H1 (cell line): ENCODE data around the gene MXD1. TPM values are rescaled to one million over a fixed set of nuclear protein-coding genes. Genes with fewer than 3 reads are reported as not detected.

Source experiments
- CTCF ChIA-PET: fragments of 300-600 bp; sonication (Branson Sonifier 250); formaldehyde crosslinking; loops from one replicate; lab custom pipeline; 2021; ENCODE audit not compliant: partially characterized antibody; lab: Charles Lee
- POLR2A ChIA-PET: fragments of 300-600 bp; sonication (Branson Sonifier 250); formaldehyde crosslinking; loops from one replicate; lab custom pipeline; 2021; ENCODE audit warnings: inconsistent platforms; ENCODE audit not compliant: partially characterized antibody; lab: Charles Lee
- DNase-seq, 2 experiments: peaks; one replicate each; pipeline versions ENCODE4 v3.0.0 to v3.0.0-alpha.2; 2010 to 2022; ENCODE audit warnings: low spot score in 2 of 2, low read depth in 1 of 2, mixed read lengths in 1 of 2
- FAIRE-seq: peaks from 2 replicates; lab custom pipeline; 2011; peaks lifted over from hg19 to GRCh38; lab: Jason Lieb, UNC
- H2AFZ ChIP-seq: 2 replicates; pipeline ENCODE4 v1.8.1; 2012; ENCODE audit warnings: low read length, inconsistent platforms
- H2AK5ac ChIP-seq: 2 replicates; pipeline ENCODE4 v1.6.1; 2013; ENCODE audit warnings: low read depth, low read length
- H2BK120ac ChIP-seq: replicated peaks from 2 replicates; pipeline ENCODE3; 2013; ENCODE audit warnings: low read depth, low read length, inconsistent platforms
- H2BK12ac ChIP-seq: 2 replicates; pipeline ENCODE4 v1.6.1; 2013; ENCODE audit warnings: low read depth, low read length
- H2BK15ac ChIP-seq: 2 replicates; pipeline ENCODE4 v1.6.1; 2013; ENCODE audit warnings: low read length
- H2BK20ac ChIP-seq: 2 replicates; pipeline ENCODE4 v1.6.1; 2013; ENCODE audit warnings: low read length
- H2BK5ac ChIP-seq: 2 replicates; pipeline ENCODE4 v1.6.1; 2013; ENCODE audit warnings: low read depth, low read length
- H3K14ac ChIP-seq: 2 replicates; pipeline ENCODE4 v1.6.1; 2013; ENCODE audit warnings: inconsistent platforms; ENCODE audit not compliant: insufficient read length
- H3K18ac ChIP-seq: 2 replicates; pipeline ENCODE4 v1.6.1; 2013; ENCODE audit warnings: low read length; ENCODE audit errors: extremely low read depth
- H3K23ac ChIP-seq: 2 replicates; pipeline ENCODE4 v1.6.1; 2013; ENCODE audit warnings: inconsistent platforms; ENCODE audit not compliant: insufficient read length
- H3K23me2 ChIP-seq: 2 replicates; pipeline ENCODE4 v1.6.1; 2013; ENCODE audit warnings: low read depth, low read length
- H3K27ac ChIP-seq: 2 replicates; pipeline ENCODE4 v1.6.1; 2011; ENCODE audit warnings: low read depth, low read length, inconsistent platforms
- H3K27me3 ChIP-seq, 4 experiments: replicated peaks in 1 of 4; 1 replicate in 1 of 4; 2 replicates in 3 of 4; pipeline versions ENCODE4 v1.6.1 to v1.8.1; 2011 to 2013; ENCODE audit warnings: low read length in 3 of 4, mild to moderate bottlenecking in 3 of 4, inconsistent platforms in 2 of 4, mixed read lengths in 2 of 4, moderate library complexity in 1 of 4; ENCODE audit not compliant: control insufficient read depth in 3 of 4, insufficient read depth in 3 of 4; ENCODE audit errors: extremely low read depth in 1 of 4
- H3K36me3 ChIP-seq, 4 experiments: 2 replicates each; pipeline versions ENCODE4 v1.6.1 to v1.8.1; 2011 to 2013; ENCODE audit warnings: mild to moderate bottlenecking in 4 of 4, low read length in 3 of 4, moderate library complexity in 2 of 4, control low read depth in 1 of 4, inconsistent platforms in 1 of 4; ENCODE audit not compliant: insufficient read depth in 4 of 4, control insufficient read depth in 2 of 4
- H3K4ac ChIP-seq: replicated peaks from 2 replicates; pipeline ENCODE3; 2013; ENCODE audit warnings: low read length, low read depth, mixed read lengths, inconsistent platforms; ENCODE audit not compliant: insufficient read length
- H3K4me1 ChIP-seq, 4 experiments: replicated peaks in 1 of 4; 1 replicate in 1 of 4; 2 replicates in 3 of 4; pipeline versions ENCODE4 v1.6.1 to v1.8.1; 2011 to 2013; ENCODE audit warnings: low read length in 3 of 4, inconsistent platforms in 2 of 4, mixed read lengths in 1 of 4; ENCODE audit not compliant: insufficient read depth in 4 of 4, control insufficient read depth in 3 of 4
- H3K4me2 ChIP-seq, 2 experiments: 2 replicates each; pipeline versions ENCODE4 v1.6.1 to v1.8.1; 2011 to 2013; ENCODE audit warnings: low read depth in 2 of 2, low read length in 2 of 2, control low read depth in 1 of 2, inconsistent platforms in 1 of 2, mild to moderate bottlenecking in 1 of 2; ENCODE audit not compliant: insufficient read depth in 1 of 2
- H3K4me3 ChIP-seq, 4 experiments: fragments of 200-600, 300-600 bp in 1 of 4; sonication (generic), shearing (Covaris generic), sonication (Bioruptor Twin) in 1 of 4; 2 replicates each; pipeline versions ENCODE4 v1.5.1 to v1.8.1; 2011 to 2016; ENCODE audit warnings: low read length in 4 of 4, low read depth in 3 of 4, control low read depth in 2 of 4, inconsistent platforms in 2 of 4, mild to moderate bottlenecking in 2 of 4, mixed read lengths in 1 of 4, moderate library complexity in 1 of 4; ENCODE audit not compliant: insufficient read depth in 2 of 4; ENCODE audit errors: extremely low read depth in 1 of 4
- H3K56ac ChIP-seq: replicated peaks from 2 replicates; pipeline ENCODE3; 2013; ENCODE audit warnings: low read depth, mild to moderate bottlenecking, mixed read lengths, low read length, inconsistent platforms; ENCODE audit not compliant: insufficient read length
- H3K79me1 ChIP-seq: 2 replicates; pipeline ENCODE4 v1.6.1; 2013; ENCODE audit warnings: low read depth, low read length, control low read depth
- H3K79me2 ChIP-seq, 2 experiments: 2 replicates each; pipeline versions ENCODE4 v1.6.1 to v1.8.1; 2012 to 2013; ENCODE audit warnings: low read length in 2 of 2, mild to moderate bottlenecking in 2 of 2, inconsistent platforms in 1 of 2; ENCODE audit not compliant: insufficient read depth in 2 of 2, control insufficient read depth in 1 of 2
- H3K9ac ChIP-seq, 4 experiments: replicated peaks in 1 of 4; 1 replicate in 1 of 4; 2 replicates in 3 of 4; pipeline versions ENCODE4 v1.6.1 to v1.8.1; 2011 to 2013; ENCODE audit warnings: low read depth in 3 of 4, low read length in 3 of 4, control low read depth in 2 of 4, mild to moderate bottlenecking in 2 of 4, moderate library complexity in 2 of 4, inconsistent platforms in 1 of 4; ENCODE audit errors: extremely low read depth in 1 of 4
- H3K9me3 ChIP-seq, 2 experiments: 2 replicates each; pipeline versions ENCODE4 v1.6.1 to v1.8.1; 2012 to 2013; ENCODE audit warnings: mild to moderate bottlenecking in 2 of 2, moderate library complexity in 2 of 2, control low read depth in 1 of 2, inconsistent platforms in 1 of 2, low read depth in 1 of 2, low read length in 1 of 2, mixed read lengths in 1 of 2; ENCODE audit not compliant: insufficient read depth in 2 of 2
- H4K20me1 ChIP-seq, 2 experiments: replicated peaks in 1 of 2; 2 replicates each; pipeline versions ENCODE3 to v1.8.1; 2011 to 2013; ENCODE audit warnings: inconsistent platforms in 2 of 2, low read length in 2 of 2, mild to moderate bottlenecking in 1 of 2; ENCODE audit not compliant: insufficient read depth in 2 of 2, control insufficient read depth in 1 of 2
- H4K5ac ChIP-seq: 2 replicates; pipeline ENCODE4 v1.6.1; 2013; ENCODE audit warnings: low read length, low read depth, mixed read lengths, inconsistent platforms; ENCODE audit not compliant: insufficient read length
- H4K8ac ChIP-seq: 2 replicates; pipeline ENCODE4 v1.8.0; 2013; ENCODE audit warnings: mild to moderate bottlenecking, moderate library complexity, low read length, inconsistent platforms; ENCODE audit not compliant: insufficient read depth; ENCODE audit errors: extremely low read depth
- H4K91ac ChIP-seq: replicated peaks from 2 replicates; pipeline ENCODE3; 2013; ENCODE audit warnings: low read length, mixed read lengths, inconsistent platforms; ENCODE audit not compliant: insufficient read length
- ATF2 ChIP-seq: IDR thresholded peaks from 2 replicates; pipeline ENCODE4 v1.6.1; 2012; ENCODE audit warnings: low read length, inconsistent platforms
- KDM1A ChIP-seq: fragments of 200-600, 300-600 bp; sonication (generic); IDR thresholded peaks from 2 replicates; pipeline ENCODE4 v1.7.1; 2016; ENCODE audit warnings: mild to moderate bottlenecking, low read length, borderline replicate concordance
- WGBS, 2 experiments: shearing (Covaris generic) in 1 of 2; methylation state at CpG; one replicate each; pipeline versions ENCODE4 v1.1.6 to v1.1.7; 2013 to 2015; ENCODE audit warnings: low lambda C conversion rate in 2 of 2, mixed read lengths in 2 of 2, inconsistent platforms in 1 of 2, low coverage in 1 of 2, missing lambda C conversion rate in 1 of 2; ENCODE audit not compliant: insufficient replicate concordance in 2 of 2, insufficient coverage in 1 of 2, insufficient read length in 1 of 2; ENCODE audit errors: extremely low coverage in 1 of 2, missing lambda C conversion rate in 1 of 2; 5-methylcytosine and 5-hydroxymethylcytosine counted together
- polyA plus RNA-seq, 7 experiments: library from polyadenylated mRNA; depleted of rRNA in 3 of 7; stranded (reverse) in 5 of 7; unstranded in 2 of 7; fragments of >200 nt in 5 of 7; fragments of 200-250 nt in 2 of 7; gene quantifications; 1 replicate in 5 of 7; 2 replicates in 1 of 7; 4 replicates in 1 of 7; pipeline versions ENCODE4 v1.2.1 to v1.2.3, GENCODE V29; 2011 to 2013; ENCODE audit warnings: missing spikeins in 2 of 7, mixed read lengths in 2 of 7
- total RNA-seq: library from RNA; stranded (reverse); fragmentation: NEBNext Ultra II Directional; extraction: Animal tissue kit (Norgen Biotek cat#: 25700); gene quantifications from 2 replicates; pipeline ENCODE4 v1.2.1, GENCODE V29; 2021

The MXD1 gene
- total and polyA plus RNA-seq, 2 of the 8 experiments (the other 6 are each of a cell fraction or from before 2014, with no cell fraction given): 1.6 to 2.6 TPM

GRCh38 chr2:69933839-69934613 lies 19.1 kb downstream of the MXD1 start:
- ChIA-PET CTCF (interaction anchor here (0.8 to 2.8 kb wide), 7 partner anchors 10 to 137 kb away, joined by 3 to 11 read pairs (median 6); no protein-coding TSS in a partner anchor), POLR2A (interaction anchor here (1.1 to 2.3 kb wide), 2 partner anchors 20 to 132 kb away, joined by 4 to 6 read pairs; partner anchors contain the start of gene MXD1)
- Histone ChIP-seq H3K4me1 (peaks cover 0 to 6% (median 3%) of the 10 kb centered on the region in 4 experiments; a peak in 3 of 7 replicates), H3K23me2 (no peaks in the 10 kb centered on the region), H4K91ac (no peak overlapping the region), H3K27ac (no peak overlapping the region), H3K23ac (no peak overlapping the region), H2AK5ac (no peak overlapping the region), H3K4ac (no peak overlapping the region), H3K9ac (no peak overlapping the region), H3K14ac (no peak overlapping the region), H4K20me1 (no peaks in the 10 kb centered on the region), H3K18ac (no peak overlapping the region), H4K5ac (no peak overlapping the region), H2BK12ac (no peak overlapping the region), H2BK20ac (no peak overlapping the region), H3K4me2 (no peak overlapping the region), H4K8ac (no peak overlapping the region), H2BK120ac (no peak overlapping the region), H3K36me3 (peaks cover 0 to 4% (median 0%) of the 10 kb centered on the region in 4 experiments; a peak in 2 of 8 replicates), H3K27me3 (no peaks in the 10 kb centered on the region), H2BK5ac (no peak overlapping the region), H3K79me2 (no peaks in the 10 kb centered on the region), H3K9me3 (no peaks in the 10 kb centered on the region), H3K79me1 (no peaks in the 10 kb centered on the region), H3K56ac (no peak overlapping the region), H3K4me3 (no peak overlapping the region), H2AFZ (no peak overlapping the region), H2BK15ac (no peak overlapping the region)
- 87% methylated on average over 4 of the region's 4 CpGs; no CpG with 5 or more reads in 1 of the 2 experiments for WGBS, 2 experiments
- DNase-seq (no peak), FAIRE-seq (no peak)
- TF ChIP-seq KDM1A (no peak), ATF2 (no peak)
